GM12874 (cell line): ENCODE results near the gene LMNTD1.

Source experiments
- TF ChIP-seq, protein P1 (sequence below): IDR thresholded peaks from 2 replicates; pipeline ENCODE4 v1.5.1; 2011; ENCODE audit warnings: low read depth, mild to moderate bottlenecking, control low read depth, low read length, moderate library complexity; ENCODE audit not compliant: insufficient read depth

LMNTD1 gene

DNA sequence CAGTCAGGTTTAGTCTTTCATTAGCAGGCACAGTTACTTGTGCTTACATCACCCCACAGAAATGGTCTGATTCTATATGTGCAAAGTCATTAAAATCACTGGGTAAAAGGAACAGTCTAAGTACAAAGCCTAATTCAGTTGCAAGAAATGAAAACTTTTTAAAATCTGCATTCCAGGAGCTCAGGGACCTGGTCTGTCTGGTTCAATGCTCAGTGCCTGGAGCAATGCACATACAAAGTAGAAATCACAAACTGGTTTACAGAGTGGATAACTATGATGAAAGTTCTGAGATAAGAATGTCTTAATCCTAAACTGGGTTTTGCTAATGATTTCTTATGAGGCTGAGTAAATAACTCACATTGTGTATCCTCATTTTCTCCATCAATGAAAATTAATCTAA lies 28.7 kb downstream of the LMNTD1 start:
- TF ChIP-seq, protein P1, sequence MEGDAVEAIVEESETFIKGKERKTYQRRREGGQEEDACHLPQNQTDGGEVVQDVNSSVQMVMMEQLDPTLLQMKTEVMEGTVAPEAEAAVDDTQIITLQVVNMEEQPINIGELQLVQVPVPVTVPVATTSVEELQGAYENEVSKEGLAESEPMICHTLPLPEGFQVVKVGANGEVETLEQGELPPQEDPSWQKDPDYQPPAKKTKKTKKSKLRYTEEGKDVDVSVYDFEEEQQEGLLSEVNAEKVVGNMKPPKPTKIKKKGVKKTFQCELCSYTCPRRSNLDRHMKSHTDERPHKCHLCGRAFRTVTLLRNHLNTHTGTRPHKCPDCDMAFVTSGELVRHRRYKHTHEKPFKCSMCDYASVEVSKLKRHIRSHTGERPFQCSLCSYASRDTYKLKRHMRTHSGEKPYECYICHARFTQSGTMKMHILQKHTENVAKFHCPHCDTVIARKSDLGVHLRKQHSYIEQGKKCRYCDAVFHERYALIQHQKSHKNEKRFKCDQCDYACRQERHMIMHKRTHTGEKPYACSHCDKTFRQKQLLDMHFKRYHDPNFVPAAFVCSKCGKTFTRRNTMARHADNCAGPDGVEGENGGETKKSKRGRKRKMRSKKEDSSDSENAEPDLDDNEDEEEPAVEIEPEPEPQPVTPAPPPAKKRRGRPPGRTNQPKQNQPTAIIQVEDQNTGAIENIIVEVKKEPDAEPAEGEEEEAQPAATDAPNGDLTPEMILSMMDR = no peak

GRCh38 chr12:25521625-25522256 lies 31.3 kb downstream of the LMNTD1 start:
- TF ChIP-seq, protein P1 = no peak

GRCh38 chr12:25518512-25518911 lies 34.6 kb downstream of the LMNTD1 start:
- TF ChIP-seq, protein P1 = no peak

GRCh38 chr12:25504744-25505143 lies 48.3 kb downstream of the LMNTD1 start:
- TF ChIP-seq, protein P1 = no peak

GRCh38 chr12:25503666-25504065 lies 49.4 kb downstream of the LMNTD1 start:
- TF ChIP-seq, protein P1 = no peak

DNA sequence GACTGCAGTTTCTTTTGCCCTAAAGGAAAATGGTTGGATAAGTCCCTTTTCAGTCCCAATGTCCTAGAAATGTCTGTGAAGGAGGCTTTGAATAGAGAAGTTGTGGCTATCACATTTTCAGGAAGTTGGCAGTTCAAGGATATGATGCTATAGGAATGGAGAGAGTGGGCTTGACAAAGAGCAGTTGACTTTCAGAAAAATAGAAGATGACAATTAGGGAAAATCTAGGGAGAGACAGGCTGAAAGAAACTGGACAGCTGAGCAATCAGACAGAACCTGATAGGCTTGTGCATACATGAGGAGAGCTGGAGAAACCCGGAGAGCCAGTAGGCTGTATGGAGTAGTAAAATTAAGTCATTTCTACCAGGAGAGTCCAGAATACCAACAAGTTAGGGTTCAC lies 50.5 kb downstream of the LMNTD1 start:
- TF ChIP-seq, protein P1 = no peak

DNA sequence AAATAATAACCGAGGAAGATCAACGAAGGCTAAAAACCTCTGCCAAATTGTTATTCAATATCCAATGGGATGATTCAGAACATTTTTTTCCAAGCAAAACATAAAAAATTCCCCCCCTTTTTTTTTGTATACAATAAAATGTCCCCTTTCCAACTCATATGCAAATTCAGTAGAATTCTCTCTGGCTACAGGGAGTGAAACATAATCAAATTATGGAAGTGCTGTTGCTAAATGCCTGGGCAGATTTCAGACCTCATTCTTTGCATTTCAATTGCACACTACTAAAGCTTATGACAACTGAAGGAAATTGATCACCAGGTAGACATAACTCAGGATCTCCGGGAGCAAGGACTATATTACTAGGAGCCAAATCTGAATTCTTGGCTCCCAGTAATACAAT lies 51.0 kb downstream of the LMNTD1 start:
- TF ChIP-seq, protein P1 = no peak
